ENCODE results near the gene COL11A2.
A peak's percentile ranks its signal among the peaks of the same experiment; 100 is the strongest.

Gene COL11A2

DNA sequence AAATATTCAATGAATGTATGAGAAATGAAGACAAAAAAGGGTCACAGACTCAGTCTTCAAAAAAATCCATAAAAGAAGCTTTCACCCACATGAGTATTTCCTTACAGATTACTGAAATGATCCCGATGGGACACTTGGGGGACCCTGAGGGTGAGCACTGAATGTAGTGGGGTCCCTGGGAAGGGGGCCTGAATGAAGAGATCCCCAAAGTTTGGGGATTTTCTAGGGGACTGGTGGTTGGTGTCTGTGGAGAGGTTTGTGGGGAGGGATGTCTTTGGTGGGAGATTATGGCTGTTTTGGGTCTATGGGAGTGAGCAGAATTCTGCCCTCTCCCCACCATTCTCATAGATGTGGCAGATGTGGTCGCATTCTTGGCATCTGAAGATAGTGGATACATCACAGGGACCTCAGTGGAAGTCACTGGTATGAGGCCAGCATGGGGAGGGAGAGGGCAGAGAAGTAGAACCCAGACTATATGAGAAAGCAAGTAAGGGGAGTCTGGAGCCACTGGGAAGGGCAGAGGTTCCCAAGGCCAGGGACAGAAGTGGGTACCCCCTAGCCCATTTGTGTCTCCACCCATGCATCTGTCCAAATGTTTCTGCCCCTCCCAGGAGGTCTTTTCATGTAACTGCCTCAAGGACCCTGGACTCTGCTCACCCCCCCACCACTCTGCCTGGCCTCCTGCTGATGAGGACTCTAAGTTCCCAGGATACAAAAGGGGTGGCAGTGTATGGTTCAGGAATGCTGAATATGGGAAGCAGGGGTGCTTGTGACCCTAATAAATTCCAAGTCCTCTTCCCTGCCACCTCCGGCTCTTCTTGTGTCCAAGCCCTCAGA is 14.0 kb upstream of the COL11A2 start:
- DNase-seq = no peak

DNA sequence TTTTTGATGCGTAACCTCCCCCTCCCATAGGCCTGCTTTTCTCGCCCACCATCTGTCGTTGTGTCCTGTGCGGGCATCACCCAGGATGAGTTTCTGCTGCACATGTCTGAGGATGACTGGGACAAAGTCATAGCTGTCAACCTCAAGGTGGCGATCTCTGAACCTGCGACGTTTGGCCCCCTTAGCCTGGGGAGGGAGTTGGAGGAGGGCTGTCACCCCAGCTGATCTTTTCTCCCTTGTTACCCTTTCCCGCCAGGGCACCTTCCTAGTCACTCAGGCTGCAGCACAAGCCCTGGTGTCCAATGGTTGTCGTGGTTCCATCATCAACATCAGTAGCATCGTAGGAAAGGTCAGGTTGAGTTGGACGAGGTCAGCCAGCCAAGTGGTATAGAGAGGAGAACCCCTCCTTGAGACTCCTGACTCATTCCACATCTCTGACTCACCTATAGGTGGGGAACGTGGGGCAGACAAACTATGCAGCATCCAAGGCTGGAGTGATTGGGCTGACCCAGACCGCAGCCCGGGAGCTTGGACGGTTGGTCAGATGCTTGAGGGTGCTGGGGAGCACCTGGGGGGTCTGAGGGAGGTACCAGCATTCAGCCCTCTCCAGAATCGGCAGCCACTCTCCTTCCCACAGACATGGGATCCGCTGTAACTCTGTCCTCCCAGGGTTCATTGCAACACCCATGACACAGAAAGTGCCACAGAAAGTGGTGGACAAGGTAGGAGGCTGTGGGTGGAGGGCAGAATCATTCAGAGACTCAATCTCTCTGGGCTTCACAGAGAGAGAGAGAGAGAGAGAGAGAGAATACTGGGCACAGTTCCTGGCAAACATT is 13.1 kb upstream of the COL11A2 start:
- DNase-seq = peak; percentile 44

GRCh38 chr6:33204415-33205190 is 12.3 kb upstream of the COL11A2 start, which contains the start of gene HSD17B8:
HSD17B8 (plus strand) TSS chr6:33204655; CDS start chr6:33204669, 14 bp downstream.
- peak; percentile 87 for DNase-seq

GRCh38 chr6:33204165-33204414 is 11.8 kb upstream of the COL11A2 start:
- DNase-seq = no peak

DNA sequence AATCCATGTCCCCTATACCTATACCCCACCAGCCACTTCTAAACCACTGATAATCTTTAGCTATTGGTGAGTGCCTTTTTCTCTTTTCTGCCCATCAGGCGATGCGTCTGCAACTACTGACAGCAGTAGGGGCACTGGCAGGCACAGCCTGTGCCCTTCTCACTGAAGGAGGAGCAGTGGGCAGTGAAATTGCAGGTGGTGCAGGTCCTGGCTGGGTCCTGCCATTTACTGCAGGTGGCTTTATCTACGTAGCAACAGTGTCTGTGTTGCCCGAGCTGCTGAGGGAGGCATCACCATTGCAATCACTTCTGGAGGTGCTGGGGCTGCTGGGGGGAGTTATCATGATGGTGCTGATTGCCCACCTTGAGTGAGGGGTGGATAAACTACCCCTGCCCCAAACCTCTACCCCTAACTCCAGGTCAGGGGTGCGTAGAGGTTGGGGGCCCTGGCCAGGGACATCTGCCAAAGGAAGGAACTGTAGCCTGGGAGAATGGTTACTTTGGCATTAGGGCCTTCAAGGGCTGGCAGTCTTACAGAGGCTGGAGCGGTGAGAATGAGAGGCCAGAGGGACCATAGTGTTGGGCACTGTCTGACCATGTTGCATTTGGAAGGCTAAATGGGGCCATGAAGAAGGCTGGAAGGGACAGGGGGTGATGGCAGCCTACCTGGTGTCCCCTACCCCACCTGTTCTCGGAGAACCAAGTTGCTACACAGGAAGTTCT is 11.3 kb upstream of the COL11A2 start:
- DNase-seq = no peak

- no peak for DNase-seq
These were observed 10.5 kb upstream of the COL11A2 start for GRCh38 chr6:33202799-33203198.

DNA sequence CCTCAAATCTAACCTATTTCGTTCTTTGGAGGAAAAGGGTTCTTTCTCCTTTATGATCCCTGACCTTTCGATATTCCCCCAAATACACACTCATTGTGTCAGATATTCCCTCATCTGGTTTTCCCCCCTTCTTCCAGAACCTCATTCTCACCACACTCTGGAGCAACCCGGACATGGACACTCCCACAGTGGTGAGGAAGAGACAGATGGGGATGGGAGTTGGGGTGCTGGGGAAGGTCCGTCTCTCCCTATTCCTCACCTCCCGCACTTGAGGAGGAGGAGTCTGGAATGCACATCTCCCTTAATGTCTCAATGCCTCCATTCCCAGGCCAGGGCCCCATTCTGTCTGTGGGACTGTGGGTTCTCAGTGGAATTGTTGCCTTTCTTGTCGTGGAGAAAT is 9.7 kb upstream of the COL11A2 start:
- DNase-seq = no peak

- no peak for DNase-seq
These were observed 8.9 kb upstream of the COL11A2 start for GRCh38 chr6:33201147-33201545.

DNA sequence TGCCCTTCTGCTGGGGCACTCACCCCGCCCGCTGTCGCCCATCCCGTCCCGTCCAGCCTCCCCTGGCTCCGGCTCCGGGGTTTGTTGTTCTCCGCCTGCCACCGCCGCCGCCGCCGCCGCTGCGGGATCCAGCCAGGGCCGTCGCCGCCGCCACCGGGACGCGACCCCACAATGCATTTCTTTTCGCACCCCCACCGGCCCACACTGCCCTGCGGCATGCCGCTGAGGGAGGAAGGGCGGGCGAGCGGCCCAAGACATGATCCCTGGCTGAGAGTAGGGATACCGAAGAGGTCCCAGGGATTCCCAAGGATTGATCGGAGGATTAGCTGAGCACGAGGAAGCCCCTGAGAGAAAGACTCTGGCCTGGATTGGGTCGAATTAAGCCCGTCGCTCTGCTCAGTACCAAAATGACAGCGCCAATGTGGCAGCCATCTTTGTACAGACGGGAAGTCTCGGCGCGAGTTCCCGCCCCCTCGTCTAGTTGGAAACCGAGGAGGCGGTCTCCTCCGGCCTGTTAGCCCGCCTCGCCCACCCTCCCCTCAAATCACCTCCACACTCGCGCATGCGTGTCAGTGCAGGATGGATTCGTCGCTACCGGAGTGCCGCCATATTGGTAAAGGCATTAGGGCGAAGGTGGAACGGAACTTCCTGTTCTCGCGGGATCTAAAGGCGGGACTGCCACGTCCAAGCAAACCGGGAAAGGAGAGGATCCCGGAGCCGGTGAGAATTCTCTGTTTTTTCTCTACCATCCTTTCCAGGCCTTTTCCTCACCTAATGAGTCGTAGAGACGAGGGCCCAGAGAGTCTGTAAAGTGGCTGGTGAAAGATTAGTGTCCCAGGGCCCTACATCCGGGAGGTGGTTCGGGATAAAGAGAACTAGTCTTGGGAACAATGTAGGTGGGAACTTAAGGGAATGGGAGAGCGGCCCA is 8.2 kb upstream of the COL11A2 start, which contains the start of the genes RXRB and SLC39A7:
TSS of gene RXRB (minus strand) at position 447 of the 928 bp plus-strand sequence. CDS start at position 258, 189 bp downstream.
TSS of gene SLC39A7 (plus strand) at position 649 of the 928 bp plus-strand sequence. CDS start 379 bp downstream, outside the sequence.
- peak; percentile 93 for DNase-seq

DNA sequence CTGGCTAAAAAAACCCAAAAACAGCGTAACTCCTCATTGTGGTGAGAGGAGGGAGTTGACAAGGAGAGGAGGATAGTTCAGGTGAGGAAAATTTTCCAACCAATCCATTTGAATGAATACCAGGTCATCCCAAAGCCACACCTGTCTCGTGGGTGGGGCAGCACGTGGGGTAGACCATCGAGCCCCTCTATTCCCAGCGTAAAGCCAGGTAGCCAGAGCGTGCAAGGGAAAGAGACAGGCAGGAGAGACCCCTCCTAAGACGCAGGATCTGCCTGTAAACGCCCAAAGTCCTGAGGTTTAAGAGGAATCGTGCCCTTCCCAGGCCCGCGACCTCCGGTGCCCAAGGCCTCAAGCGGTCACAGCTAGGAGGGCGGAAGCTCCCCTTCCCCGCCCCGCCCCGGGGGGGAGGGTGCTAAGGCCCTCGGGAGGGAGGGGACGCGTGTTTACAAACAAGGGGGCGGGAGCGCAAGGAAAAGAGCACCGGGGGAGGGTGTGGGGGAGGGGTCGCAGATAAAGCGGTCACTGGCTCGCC is 7.5 kb upstream of the COL11A2 start:
- DNase-seq = no peak

- DNase-seq = no peak
These were observed 6.7 kb upstream of the COL11A2 start for GRCh38 chr6:33198853-33199436.

GRCh38 chr6:33198159-33198852 is 6.0 kb upstream of the COL11A2 start:
- DNase-seq = no peak

DNA sequence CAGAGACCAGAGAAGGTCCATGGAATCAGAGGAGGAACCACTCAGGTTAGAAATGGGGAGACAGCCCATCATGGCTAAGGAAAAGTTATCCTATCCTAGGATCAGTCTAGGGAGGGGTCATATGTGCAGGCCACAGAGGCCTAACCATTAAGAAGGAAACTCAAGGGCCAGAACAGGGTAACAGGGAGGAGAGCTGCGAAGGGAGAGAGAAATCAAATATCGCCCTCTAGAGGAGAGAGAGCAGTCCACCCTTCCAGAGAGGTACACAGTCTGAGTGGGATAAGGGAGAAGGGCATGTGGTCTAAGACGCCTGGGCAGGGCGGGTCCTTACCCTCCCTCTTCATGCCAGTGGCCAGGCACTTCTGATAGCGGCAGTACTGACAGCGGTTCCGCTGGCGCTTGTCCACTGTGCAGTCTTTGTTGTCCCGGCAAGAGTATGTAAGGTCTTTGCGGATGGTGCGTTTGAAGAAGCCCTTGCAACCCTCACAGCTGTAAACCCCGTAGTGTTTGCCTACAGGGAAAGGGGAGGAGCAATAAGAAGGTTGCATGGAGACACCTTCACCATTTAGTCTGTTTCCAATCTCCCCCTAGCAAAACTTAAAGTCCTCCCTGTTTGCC is 5.3 kb upstream of the COL11A2 start:
- no peak for DNase-seq

DNA sequence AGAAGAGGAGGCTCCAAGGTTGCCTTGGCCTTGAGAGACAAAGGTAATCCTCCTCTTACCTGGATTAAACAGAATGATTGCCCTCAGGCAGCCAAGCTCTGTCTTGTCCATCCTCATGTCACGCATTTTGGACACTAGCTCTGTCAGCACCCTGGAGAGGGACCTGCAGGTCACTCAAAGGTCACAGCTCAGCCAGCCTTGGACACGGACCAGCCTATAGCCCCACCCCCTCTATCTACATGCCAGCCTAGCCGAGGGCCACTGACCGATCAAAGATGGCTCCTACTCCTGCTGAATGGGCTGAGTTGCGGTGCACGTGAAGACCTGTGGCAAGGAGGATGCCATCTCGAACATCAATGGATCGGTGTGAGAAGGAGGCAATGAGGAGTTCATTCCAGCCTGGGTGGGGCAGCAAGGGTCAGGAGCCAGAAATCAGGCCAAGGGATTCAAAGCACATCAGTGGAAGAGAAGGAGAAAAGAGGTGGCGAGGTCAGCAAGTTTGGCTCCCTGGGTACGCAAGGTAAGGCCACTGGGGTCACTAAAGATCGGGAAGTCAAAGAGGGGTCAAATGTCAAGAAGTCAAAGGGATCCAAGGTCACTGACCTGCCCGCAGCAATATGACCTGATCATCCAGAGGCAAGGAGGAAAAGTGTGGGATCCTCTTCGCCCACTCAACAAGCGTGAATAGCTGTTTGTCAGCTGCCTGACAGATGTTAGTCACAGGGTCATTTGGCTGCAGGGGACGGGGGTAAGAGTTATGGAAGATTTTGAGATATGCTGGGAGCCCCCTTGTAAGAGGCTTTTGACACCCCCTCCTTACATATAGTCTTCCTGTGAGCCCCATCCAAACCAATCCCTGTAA is 3.3 kb upstream of the COL11A2 start:
- DNase-seq = no peak

- DNase-seq = no peak
These were observed 2.2 kb upstream of the COL11A2 start for GRCh38 chr6:33194431-33194979.

DNA sequence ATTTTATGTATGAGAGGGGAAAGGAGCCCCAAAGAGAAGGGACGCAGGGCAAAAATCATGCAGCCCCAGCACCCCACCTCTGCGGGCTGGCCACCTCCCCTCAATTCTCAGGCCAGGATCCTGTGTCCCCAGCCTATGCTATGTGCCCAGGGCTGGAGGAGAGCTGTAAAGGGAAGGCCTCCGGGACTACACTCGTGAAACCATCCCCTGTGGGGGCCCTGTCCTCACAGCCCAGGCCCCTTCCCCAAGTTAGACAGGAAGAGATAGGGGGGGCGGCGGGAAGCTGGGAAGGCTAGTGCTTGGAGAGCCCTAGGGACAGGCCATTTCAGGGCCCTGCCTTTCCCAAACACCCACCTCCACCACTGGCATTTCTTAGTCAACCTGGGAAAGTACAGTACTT is 1.4 kb upstream of the COL11A2 start:
- DNase-seq = no peak

DNA sequence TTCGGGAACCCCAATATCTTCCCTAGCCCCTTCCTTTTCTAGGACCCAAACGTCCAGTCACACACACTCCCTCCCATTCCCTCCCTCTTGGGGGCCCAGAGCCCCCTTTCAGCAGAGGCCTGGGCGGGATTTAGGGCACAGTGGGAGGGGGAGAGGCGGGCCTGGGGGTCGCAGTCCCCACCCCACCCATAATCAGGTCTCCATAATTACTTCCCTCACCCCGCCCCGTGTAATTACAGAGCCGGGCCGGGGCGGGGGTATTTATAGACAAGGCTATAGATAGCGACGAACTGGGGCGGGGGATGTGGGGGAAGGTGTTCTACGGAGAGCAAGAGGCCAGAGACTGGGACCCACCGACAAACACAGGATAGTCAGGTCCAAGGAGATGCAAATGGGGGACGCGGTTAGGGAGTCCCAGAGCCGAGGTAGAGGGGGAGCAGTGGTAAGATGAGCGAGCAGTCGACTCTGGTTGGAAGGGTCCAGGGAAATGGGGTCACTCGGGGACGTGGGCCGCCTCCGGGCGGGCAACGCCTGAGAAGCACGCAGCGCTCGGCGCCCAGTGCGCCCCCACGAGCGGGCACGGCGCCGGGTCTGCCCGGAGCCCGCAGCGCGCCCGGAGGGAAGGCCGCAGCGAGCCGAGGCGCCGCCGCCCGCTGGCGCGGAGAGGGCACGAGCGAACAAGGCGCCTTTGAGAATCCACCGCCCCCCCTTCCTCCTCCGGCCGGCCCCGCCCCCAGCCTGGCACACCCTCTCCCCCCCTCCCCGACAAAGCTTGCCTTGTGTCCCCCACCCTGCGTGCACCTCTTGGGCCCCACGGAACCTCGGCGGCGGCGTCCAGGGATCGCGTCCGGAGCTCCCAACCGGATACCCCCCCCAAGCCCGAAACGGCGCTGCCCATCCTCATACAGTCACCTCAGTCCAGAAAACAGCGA is 670 bp upstream of the COL11A2 start:
- no peak for DNase-seq

Data from activated CD4-positive, CD25-positive, alpha-beta regulatory T cell treated with anti-CD3 and anti-CD28 coated beads, Interleukin-2, amount 50 U/mL, for 72 hours (primary cell).